ENCODE data around the gene ZNRF2.

The ZNRF2 gene

GRCh38 chr7:30322271-30323005 is 38.0 kb downstream of the ZNRF2 start:
- no peak for DNase-seq (ENCODE audit: low spot score)

- DNase-seq (ENCODE audit: low spot score): no peak
Measured at GRCh38 chr7:30323006-30323355, 38.6 kb downstream of the ZNRF2 start.

GRCh38 chr7:30327813-30328212 is 43.4 kb downstream of the ZNRF2 start:
- DNase-seq (ENCODE audit: low spot score): no peak

- no peak for DNase-seq (ENCODE audit: low spot score)
Measured at GRCh38 chr7:30328381-30328780, 44.0 kb downstream of the ZNRF2 start.

GRCh38 chr7:30329716-30330115 is 45.3 kb downstream of the ZNRF2 start:
- DNase-seq (ENCODE audit: low spot score): no peak

GRCh38 chr7:30330134-30331111 is 46.0 kb downstream of the ZNRF2 start:
- DNase-seq (ENCODE audit: low spot score): no peak

- DNase-seq (ENCODE audit: low spot score): no peak
Measured at GRCh38 chr7:30331338-30331737, 46.9 kb downstream of the ZNRF2 start.

GRCh38 chr7:30332549-30332948 is 48.2 kb downstream of the ZNRF2 start:
- DNase-seq (ENCODE audit: low spot score): no peak

- no peak for DNase-seq (ENCODE audit: low spot score)
Measured at GRCh38 chr7:30335763-30336487, 51.5 kb downstream of the ZNRF2 start.

DNA sequence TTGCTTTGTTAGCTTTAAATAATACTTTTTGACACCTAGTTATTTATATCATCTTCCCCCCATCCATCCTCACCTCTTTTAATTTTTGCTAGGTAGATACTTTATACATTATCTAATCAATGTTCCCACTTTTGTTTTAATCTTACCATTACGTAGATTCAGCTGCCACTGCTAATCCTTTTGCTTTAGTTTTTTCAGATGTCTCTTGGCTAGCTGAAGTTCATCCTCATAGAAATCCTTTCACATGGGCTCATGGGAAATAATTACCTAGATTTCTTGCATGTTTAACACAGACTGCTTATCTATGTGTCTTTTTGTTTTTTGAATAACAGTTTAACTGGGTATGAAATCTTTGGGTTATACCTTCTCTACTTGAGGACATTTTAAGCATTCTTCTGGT is 60.1 kb downstream of the ZNRF2 start:
- DNase-seq (ENCODE audit: low spot score): no peak

- DNase-seq (ENCODE audit: low spot score): no peak
Measured at GRCh38 chr7:30347226-30348082, 63.1 kb downstream of the ZNRF2 start.

- DNase-seq (ENCODE audit: low spot score): no peak
Measured at GRCh38 chr7:30348083-30348560, 63.7 kb downstream of the ZNRF2 start.

GRCh38 chr7:30349170-30349569 is 64.8 kb downstream of the ZNRF2 start:
- DNase-seq (ENCODE audit: low spot score): no peak

- DNase-seq (ENCODE audit: low spot score): no peak
Measured at GRCh38 chr7:30349816-30350215, 65.4 kb downstream of the ZNRF2 start.

- DNase-seq (ENCODE audit: low spot score): no peak
Measured at GRCh38 chr7:30351286-30351685, 66.9 kb downstream of the ZNRF2 start.

DNA sequence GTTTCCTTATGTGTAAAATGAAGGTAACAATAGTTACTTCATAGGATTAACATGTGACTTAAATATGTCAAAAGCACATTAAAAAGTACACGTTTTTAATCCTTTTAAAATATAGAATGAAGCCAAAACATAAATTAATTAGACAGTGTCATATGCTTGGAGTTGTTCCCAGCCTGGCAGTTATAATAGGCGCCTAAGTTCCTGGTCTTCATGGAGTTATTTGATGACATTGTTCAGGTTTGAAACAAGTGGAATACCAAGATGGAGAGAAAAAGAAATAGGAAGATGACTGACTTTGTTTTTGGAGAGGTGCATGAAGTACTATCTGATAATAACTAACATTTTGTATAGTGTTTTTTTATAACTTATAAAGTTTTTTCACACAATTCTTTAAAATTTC is 67.3 kb downstream of the ZNRF2 start:
- no peak for DNase-seq (ENCODE audit: low spot score)

GRCh38 chr7:30352169-30352568 is 67.8 kb downstream of the ZNRF2 start:
- no peak for DNase-seq (ENCODE audit: low spot score)

DNA sequence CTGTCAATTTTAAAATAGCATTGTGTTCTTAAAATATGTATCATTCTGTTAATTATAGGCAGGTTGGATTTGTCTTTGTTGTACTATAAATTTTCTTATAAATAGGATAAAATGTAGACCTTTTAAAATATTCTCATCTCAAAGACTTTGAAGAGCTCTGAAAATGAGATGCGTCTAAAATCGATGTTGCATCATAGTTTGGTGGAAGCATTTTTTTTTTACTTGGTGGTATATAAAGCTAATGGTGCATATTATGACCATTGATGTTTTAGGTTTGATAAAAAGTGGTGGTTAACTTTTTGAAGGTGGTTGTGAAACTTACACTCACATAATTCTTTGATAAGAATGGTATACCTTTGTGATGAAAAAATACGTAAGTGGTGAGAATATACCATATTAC is 69.1 kb downstream of the ZNRF2 start:
- no peak for DNase-seq (ENCODE audit: low spot score)

DNA sequence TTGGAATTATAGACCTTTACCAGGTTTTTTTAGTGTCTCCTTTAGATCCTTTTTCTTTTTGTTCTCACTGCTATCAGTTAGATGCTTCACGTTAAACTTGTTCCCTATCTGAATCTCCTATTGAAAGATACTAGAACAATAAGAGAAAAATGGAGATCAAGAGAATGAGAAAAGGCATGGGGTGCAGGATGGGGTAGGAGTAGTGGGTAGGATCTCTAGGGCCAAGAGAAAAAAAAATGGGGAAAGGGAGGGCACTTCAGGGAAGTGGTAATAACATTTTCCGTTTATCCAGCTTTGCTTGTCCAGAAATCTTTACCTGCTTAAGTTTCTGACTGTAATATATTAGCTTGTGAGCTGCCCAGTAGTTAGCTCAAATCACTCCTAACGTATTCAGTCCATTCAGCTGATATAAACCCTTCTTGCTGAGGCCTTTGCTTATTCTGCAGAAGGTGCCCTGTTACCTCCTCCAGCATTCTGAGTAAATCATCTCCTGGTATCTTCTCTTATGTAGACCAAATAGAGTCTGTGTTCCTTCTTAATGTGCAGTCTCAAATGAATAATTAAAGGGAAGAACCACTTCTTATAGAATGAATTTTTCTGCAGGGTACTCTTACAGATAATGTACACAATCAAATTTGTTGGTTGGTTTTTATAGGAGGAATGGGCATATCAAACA is 69.7 kb downstream of the ZNRF2 start:
- DNase-seq (ENCODE audit: low spot score): no peak

- DNase-seq (ENCODE audit: low spot score): no peak
Measured at GRCh38 chr7:30354791-30355190, 70.4 kb downstream of the ZNRF2 start.

GRCh38 chr7:30359957-30360356 is 75.6 kb downstream of the ZNRF2 start:
- DNase-seq (ENCODE audit: low spot score): no peak

All from D341Med (cell line).